ENCODE data around the gene TRUB1.
"Not testable (repeated sequence)": the region's sequence is repeated elsewhere in the genome, so short reads cannot be mapped to it uniquely, and the experiment has no call there.

The TRUB1 gene

GRCh38 chr10:114925587-114926586 lies 12.1 kb upstream of the TRUB1 start:
- DNase-seq = peak in 1 of 2 experiments; percentile 52

DNA sequence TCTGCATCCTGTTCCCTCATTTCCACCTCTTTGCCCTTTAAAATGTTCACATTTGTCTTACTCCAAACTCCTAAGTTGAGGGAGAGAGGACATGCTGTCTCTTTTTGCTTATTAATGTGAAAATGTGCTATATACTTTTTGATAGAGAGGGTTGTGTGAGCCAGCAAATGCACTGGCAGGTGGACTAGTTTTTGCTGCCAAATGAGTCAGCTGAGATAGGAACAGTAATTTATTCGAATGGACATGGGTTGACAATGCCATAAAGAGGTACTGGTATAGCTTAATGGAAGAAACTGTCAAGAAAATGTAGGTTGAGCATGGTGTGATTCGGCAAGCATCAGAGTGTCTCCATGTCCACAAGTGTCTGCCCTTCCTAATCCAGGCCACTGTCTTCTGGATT lies 9.2 kb upstream of the TRUB1 start:
- no peak for DNase-seq

GRCh38 chr10:114930320-114930719 lies 7.7 kb upstream of the TRUB1 start:
- no peak for DNase-seq

DNA sequence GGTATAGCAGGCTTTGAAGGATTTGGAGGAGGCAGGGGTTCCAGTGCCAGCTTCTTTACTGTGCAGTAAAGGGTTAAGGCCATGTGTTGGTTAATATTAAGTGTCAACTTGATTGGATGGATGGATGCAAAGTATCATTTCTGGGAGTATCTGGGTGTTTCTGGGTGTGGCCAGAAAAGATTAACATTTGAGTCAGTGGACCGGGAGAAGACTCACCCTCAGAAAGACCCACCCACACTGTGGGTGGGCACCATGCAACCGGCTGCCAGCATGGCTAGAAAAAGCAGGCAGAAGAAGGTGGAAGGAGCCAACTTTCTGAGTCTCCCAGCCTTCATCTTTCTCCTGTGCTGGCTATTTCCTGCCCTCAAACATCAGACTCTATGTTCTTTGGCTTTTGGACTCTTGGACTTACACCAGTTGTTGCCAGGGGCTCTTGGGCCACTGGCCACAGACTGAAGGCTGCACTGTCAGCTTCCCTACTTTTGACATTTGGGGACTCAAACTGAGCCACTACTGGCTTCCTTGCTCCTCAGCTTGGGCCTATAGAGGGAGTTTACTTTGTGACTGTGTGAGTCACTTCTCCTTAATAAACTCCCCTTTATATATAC lies 6.8 kb upstream of the TRUB1 start:
- no peak for DNase-seq

DNA sequence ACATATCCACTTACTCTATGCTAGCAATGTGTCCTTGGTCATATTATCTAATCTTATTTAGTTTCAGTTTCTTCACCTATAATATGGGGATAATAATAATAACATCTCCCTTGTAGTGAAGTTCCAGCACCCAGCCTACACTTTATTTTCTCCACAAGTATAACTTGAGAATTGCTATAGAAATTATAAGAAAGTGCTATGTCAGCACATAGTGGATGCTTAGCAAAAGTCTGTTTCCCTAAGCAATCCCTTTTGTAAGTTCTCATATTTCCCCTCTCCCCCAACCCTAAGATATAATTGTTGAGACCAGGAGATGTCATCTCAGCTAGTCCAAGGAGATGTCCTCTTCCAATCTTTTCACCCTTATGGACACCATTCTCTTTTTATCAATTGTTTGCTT lies 5.8 kb upstream of the TRUB1 start:
- no peak for DNase-seq

- no peak for DNase-seq
Observed at GRCh38 chr10:114932945-114933344, 5.0 kb upstream of the TRUB1 start.

GRCh38 chr10:114933588-114933987 lies 4.4 kb upstream of the TRUB1 start:
- no peak for DNase-seq

DNA sequence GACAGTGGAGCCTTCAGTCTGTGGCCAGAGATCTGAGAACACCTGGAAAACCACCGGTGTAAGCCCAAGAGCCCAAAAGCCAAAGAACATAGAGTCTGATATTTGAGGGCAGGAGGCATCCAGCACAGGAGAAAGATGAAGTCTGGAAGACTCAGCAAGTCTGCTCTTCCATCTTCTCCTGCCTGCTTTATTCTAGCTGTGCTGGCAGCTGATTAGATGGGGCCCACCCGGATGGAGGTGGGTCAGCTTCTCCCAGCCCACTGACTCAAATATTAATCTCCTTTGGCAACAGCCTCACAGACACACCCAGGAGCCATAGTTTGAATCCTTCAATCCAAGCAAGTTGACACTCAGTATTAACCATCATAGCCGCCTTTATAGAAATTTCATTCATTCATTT lies 4.0 kb upstream of the TRUB1 start:
- DNase-seq = not testable (repeated sequence)

DNA sequence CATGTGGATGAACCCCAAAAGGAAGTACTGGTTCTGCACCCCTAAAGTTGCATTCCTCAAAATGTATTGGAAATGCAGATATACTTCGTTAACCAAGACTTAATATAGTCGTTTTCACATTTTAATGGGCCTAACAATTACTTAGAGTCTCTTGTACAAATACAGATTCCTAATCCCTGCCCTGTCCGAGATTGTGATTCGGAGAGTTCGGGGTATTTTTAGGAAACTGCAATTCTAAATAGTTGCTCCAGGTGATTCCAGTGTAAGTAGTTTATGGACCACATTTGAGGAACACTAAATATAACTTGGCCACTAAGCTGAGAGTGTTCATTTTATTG lies 830 bp downstream of the TRUB1 start:
- no peak for DNase-seq

DNA sequence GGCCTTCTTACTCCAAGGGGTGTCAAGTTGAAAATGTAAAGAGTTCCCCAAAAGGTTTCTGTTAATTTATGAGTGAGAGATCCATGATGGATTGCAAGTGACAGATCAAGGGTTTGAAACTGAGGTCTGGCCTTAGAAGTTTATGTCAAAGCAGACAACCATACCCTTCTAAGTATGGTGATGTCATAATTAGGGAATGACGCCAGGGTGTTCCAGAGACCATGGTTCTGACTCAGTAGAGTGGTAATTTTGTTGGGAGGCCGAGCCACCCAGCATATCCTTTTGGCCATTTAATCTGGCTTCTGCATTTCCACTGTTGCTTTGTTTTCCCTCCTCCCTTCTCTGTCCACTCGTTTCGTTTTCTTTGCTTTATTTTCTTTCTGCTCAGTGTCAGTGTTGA lies 2.7 kb downstream of the TRUB1 start:
- no peak for DNase-seq

DNA sequence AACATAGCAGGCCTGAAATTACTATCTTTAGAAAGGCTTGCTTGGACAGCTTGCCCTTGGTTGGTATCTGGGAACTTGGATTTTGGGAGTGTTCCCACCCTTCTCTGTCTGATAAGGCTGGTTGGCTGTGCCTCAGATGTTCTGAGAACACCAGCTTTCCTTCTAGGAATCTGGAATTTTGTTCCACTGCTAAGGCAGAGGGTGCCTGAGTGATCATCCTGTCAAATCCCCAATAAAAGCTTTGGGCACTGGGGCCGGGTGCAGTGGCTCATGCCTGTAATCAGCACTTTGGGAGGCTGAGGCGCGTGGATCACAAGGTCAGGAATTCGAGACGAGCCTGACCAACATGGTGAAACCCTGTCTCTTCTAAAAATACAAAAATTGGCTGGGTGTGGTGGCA lies 5.0 kb downstream of the TRUB1 start:
- no peak for DNase-seq

DNA sequence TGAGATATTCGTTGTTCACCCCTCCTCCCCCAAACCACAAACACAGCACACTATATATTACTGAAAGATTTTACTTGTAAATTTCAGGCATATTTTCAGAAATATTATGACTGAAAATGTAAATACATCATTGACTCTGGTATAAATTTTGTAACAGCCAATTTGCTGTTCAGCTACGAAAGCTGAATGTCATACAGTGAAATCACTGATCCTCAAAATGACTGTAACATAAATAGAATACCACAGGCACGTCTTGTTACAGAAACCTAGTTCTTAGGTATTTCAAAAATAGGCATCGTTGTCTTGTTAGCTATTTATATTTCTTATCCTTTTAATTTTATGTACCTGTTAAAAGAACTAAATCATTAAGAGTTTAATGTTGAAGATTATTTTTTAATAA lies 15.1 kb downstream of the TRUB1 start:
- DNase-seq = no peak

- no peak for DNase-seq
Observed at GRCh38 chr10:114955984-114956383, 18.0 kb downstream of the TRUB1 start.

- no peak for DNase-seq
Observed at GRCh38 chr10:114956466-114956865, 18.5 kb downstream of the TRUB1 start.

DNA sequence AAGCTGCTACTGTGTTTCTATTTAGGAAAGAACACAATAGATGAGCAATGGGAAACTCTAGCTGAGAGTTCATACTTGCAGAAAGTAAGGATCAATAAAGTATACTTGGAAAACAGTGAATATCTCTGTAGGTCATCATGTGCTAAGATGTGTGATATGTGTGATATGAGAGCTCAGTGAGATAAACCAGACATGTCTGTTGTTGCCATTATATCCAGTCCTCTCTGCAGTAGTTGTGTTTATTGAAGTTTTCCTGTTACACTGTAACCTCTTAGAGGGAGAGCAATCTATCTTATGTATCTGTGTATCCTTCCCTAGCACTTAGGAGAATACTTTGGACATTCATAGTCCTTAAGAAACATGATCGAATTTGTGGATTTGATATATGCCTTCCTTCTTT lies 19.1 kb downstream of the TRUB1 start:
- DNase-seq = no peak

DNA sequence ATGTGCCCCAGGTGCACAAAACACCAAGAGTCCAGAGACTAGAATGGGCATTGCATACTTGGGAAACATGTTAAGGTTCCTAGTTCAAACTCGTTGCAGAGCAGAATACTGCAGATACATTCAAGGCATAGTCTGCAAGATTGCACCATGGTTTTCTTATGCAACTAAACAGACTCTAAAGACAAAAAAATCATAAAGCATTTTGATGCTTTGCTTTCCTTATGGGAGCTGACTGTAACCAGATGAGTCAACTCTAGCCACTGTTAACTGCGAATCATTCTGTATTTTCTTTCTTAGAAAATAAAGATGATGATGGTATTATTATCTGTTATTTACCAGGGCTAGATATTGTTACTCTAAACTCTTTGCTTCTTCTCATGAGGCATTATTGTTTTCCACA lies 19.7 kb downstream of the TRUB1 start:
- DNase-seq = no peak

DNA sequence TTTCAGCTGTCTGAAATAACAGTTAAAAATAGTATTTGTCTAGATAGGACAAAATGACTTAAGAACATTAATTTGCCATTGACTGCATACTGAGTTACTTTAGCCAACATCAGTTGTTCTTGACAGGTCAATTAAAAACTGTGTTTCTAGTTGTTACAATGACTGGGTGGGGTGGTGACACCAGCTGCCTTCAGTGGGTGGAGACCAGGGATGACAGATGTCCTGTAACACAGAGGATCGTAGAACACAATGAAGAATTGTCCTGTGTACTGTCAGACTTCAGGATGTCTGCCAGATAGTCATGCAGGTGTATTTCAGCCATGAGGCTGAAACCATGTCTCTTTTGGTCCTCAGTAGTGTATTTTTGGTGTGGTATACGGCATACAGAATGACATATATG lies 24.4 kb downstream of the TRUB1 start:
- no peak for DNase-seq

DNA sequence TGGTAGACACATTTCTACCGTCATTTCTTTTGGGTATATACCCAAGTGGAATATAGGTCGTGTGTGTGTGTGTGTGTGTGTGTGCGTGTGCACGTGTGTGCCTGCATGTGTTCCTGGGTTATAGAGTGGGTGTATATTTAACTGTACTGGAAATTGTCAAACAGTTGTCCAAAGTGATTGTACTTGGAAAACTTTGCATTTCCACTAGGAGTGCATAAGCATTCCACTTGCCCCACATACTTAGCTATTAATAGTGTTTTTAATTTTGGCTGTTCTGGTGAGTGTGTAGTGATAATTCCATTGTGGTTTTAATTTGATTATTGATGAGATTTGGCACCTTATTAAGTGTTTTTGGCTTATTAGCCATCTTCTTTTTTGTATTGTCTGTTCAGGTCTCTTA lies 25.9 kb downstream of the TRUB1 start:
- DNase-seq = no peak

GRCh38 chr10:114967071-114967470 lies 29.1 kb downstream of the TRUB1 start:
- DNase-seq = no peak

- DNase-seq = no peak
Observed at GRCh38 chr10:114970515-114970914, 32.5 kb downstream of the TRUB1 start.

DNA sequence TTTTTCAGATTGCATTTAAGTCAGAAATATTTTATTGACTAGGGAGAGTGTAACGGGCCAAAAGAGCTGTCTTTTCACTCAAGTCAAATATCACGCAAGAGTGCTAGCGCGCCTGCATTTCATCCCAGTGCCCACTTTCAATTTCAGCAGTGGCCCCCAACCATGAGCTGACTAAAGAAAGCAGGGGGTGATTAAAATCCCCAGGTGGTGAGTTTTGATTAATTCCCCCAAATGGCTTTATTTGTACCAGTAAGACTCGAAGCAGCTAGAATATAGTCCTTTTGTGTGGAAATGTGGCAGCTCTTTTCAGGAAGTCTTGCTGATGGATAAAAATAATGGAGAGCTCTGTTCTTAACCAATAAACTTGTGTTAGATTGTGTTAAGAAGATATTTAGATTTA lies 35.3 kb downstream of the TRUB1 start:
- DNase-seq = no peak

DNA sequence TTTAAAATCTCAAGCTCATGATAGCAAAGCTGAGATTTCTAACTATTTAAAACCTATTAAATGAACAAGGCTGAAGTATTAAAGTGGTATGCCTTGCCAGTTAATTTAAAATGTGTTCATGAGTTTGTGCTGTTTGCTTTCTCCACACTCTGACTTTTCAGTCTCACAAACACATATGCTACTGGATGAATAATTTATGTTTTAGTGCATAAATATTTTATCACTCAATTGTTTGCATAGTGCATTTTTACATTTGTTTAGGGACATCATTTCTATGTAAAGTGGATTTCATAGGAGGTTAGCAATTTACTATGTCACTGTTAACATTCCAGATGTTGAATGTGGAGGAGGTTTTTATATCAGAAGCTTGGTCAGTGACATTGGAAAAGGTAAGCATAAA lies 36.0 kb downstream of the TRUB1 start:
- DNase-seq = no peak

DNA sequence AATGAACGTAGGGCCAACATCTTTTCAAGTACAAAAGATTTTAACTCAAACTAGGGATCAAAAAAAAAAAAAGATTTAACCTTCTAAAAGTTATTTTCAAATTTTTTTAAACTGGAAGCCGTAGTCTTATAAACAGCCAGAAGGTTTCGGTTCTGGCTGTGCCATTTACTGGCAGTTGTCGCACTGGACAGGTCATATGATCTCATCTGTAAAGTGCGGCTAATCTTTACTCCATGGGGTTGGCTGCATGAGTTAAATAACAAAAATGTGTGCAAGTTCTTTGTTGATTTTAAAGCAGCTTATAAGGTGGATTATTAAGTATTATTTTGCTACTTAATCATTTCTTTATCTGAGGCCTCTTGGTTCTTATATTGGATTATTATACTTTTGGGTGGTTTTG lies 36.6 kb downstream of the TRUB1 start:
- DNase-seq = no peak

DNA sequence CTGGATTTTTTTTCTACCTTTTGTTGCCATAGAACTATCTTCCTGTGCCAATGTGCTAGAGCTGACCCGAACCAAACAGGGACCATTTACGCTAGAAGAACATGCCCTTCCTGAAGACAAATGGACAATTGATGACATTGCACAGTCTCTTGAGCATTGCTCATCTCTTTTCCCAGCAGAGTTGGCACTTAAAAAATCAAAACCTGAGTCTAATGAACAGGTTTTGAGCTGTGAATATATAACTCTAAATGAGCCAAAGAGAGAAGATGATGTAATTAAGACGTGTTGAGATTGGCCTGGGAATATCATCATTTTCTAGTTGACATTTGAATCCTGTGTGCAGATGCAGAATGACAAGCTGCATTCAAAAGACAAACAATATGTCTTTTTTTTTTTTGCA lies 37.1 kb downstream of the TRUB1 start:
- no peak for DNase-seq

- no peak for DNase-seq
Observed at GRCh38 chr10:114982989-114983388, 45.0 kb downstream of the TRUB1 start.

Measured in SW 1271 (cell line).